ENCODE measurements around the gene KIF13A. TPM values are rescaled to one million over a fixed set of nuclear protein-coding genes. Genes with fewer than 3 reads are reported as not detected.

Gene KIF13A
- total RNA-seq, 1 donor from 2014 or later, result 38.4 TPM

- H3K36me3 Mint-ChIP-seq (ENCODE audit: low read depth, unreplicated experiment), result peaks cover 2% of the 10 kb centered on the region
- H3K27me3 Mint-ChIP-seq (ENCODE audit: low read depth, unreplicated experiment), result no peaks in the 10 kb centered on the region
- no peaks in the 10 kb centered on the region for H3K36me3 ChIP-seq (ENCODE audit: insufficient read depth, low read length)
- H3K27ac Mint-ChIP-seq (ENCODE audit: unreplicated experiment), result no peak overlapping the region
- no peaks in the 10 kb centered on the region for H3K27me3 ChIP-seq (ENCODE audit: insufficient read depth, low read length)
- no peak overlapping the region for H3K4me3 Mint-ChIP-seq (ENCODE audit: unreplicated experiment)
- no peak overlapping the region for H3K27ac ChIP-seq (ENCODE audit: low read depth, low read length)
- no peak overlapping the region for H3K9ac ChIP-seq (ENCODE audit: low read length)
- TF ChIP-seq, protein P1, sequence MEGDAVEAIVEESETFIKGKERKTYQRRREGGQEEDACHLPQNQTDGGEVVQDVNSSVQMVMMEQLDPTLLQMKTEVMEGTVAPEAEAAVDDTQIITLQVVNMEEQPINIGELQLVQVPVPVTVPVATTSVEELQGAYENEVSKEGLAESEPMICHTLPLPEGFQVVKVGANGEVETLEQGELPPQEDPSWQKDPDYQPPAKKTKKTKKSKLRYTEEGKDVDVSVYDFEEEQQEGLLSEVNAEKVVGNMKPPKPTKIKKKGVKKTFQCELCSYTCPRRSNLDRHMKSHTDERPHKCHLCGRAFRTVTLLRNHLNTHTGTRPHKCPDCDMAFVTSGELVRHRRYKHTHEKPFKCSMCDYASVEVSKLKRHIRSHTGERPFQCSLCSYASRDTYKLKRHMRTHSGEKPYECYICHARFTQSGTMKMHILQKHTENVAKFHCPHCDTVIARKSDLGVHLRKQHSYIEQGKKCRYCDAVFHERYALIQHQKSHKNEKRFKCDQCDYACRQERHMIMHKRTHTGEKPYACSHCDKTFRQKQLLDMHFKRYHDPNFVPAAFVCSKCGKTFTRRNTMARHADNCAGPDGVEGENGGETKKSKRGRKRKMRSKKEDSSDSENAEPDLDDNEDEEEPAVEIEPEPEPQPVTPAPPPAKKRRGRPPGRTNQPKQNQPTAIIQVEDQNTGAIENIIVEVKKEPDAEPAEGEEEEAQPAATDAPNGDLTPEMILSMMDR (IDR thresholded peaks at IDR 0.05; ENCODE audit: insufficient read depth, low read depth, low read length), result no peak
- no peak for TF ChIP-seq EZH2 (IDR thresholded peaks at IDR 0.05; ENCODE audit: insufficient read depth, low read length)
- H4K20me1 ChIP-seq (ENCODE audit: insufficient read depth, low read length), result no peaks in the 10 kb centered on the region
- no peaks in the 10 kb centered on the region for H3K4me1 ChIP-seq (ENCODE audit: insufficient read depth, low read length)
- DNase-seq (ENCODE audit: low read depth) (no peak), FAIRE-seq (no peak)
- H3K4me2 ChIP-seq (ENCODE audit: low read length), result no peak overlapping the region
- no peak overlapping the region for H2AFZ ChIP-seq (ENCODE audit: low read depth, low read length)
- no peaks in the 10 kb centered on the region for H3K9me3 ChIP-seq (ENCODE audit: insufficient read depth, low read depth, low read length)
- no peaks in the 10 kb centered on the region for H3K4me1 Mint-ChIP-seq (ENCODE audit: low read depth, unreplicated experiment)
- H3K79me2 ChIP-seq (ENCODE audit: insufficient read depth, low read length), result no peaks in the 10 kb centered on the region
- no peak overlapping the region for H3K4me3 ChIP-seq (ENCODE audit: insufficient read depth, low read depth, low read length)
- H3K9me3 Mint-ChIP-seq (ENCODE audit: unreplicated experiment), result peaks cover 3% of the 10 kb centered on the region
Observed at GRCh38 chr6:17724341-17724740, 263.1 kb downstream of the KIF13A start.

- Histone ChIP-seq H3K4me2 (ENCODE audit: low read length) (no peak overlapping the region), H3K36me3 (ENCODE audit: insufficient read depth, low read length) (no peaks in the 10 kb centered on the region), H3K4me3 (ENCODE audit: insufficient read depth, low read depth, low read length) (no peak overlapping the region), H3K27me3 (ENCODE audit: insufficient read depth, low read length) (no peaks in the 10 kb centered on the region), H3K79me2 (ENCODE audit: insufficient read depth, low read length) (no peaks in the 10 kb centered on the region), H3K4me1 (ENCODE audit: insufficient read depth, low read length) (no peaks in the 10 kb centered on the region), H3K9me3 (ENCODE audit: insufficient read depth, low read depth, low read length) (no peaks in the 10 kb centered on the region), H4K20me1 (ENCODE audit: insufficient read depth, low read length) (no peaks in the 10 kb centered on the region), H3K9ac (ENCODE audit: low read length) (no peak overlapping the region), H3K27ac (ENCODE audit: low read depth, low read length) (no peak overlapping the region), H2AFZ (ENCODE audit: low read depth, low read length) (no peak overlapping the region)
- DNase-seq (ENCODE audit: low read depth) (no peak), FAIRE-seq (no peak)
- TF ChIP-seq, protein P1 (IDR thresholded peaks at IDR 0.05; ENCODE audit: insufficient read depth, low read depth, low read length), result no peak
- TF ChIP-seq EZH2 (IDR thresholded peaks at IDR 0.05; ENCODE audit: insufficient read depth, low read length), result no peak
- Mint-ChIP-seq H3K4me3 (ENCODE audit: unreplicated experiment) (no peak overlapping the region), H3K27ac (ENCODE audit: unreplicated experiment) (no peak overlapping the region), H3K27me3 (ENCODE audit: low read depth, unreplicated experiment) (no peaks in the 10 kb centered on the region), H3K4me1 (ENCODE audit: low read depth, unreplicated experiment) (no peaks in the 10 kb centered on the region), H3K36me3 (ENCODE audit: low read depth, unreplicated experiment) (no peaks in the 10 kb centered on the region), H3K9me3 (ENCODE audit: unreplicated experiment) (no peaks in the 10 kb centered on the region)
Observed at GRCh38 chr6:17721671-17722070, 265.8 kb downstream of the KIF13A start.

DNA sequence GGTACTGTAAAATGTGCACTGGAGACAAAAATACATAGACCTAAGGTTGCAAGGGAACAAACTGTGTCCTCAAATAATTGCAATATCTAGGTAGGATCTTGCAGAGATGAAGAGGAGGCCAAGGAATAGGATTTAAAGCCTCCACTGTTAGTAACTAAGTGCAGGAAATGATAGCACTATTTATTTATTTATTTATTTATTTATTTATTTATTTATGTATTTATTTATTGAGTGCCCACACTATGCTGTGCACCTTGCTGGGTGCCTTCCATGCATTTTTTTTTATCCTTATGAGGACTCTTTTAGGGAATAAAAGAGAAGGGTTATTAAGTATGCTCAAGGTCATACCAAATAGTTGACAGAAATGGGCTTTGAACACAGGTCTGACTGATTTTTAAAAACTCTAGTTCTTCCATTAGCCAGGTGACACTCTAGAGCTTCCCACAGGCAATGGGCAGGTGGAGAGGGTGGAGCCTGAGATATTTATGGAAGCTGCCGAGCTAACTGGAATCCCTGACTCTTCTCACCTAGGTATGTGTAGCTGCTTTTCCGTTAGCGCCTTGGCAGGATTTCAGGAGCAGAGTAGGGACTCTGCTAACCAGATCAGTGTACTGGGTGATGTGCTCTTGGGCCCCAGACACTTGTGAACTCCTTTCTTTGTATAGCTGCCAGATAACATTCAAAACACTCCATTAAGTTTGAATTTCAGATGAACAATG, 268.0 kb downstream of the KIF13A start:
- FAIRE-seq (no peak), DNase-seq (ENCODE audit: low read depth) (no peak)
- Histone ChIP-seq H3K36me3 (ENCODE audit: insufficient read depth, low read length) (no peaks in the 10 kb centered on the region), H4K20me1 (ENCODE audit: insufficient read depth, low read length) (no peaks in the 10 kb centered on the region), H3K4me3 (ENCODE audit: insufficient read depth, low read depth, low read length) (no peak overlapping the region), H3K27ac (ENCODE audit: low read depth, low read length) (no peak overlapping the region), H3K27me3 (ENCODE audit: insufficient read depth, low read length) (no peaks in the 10 kb centered on the region), H3K4me2 (ENCODE audit: low read length) (no peak overlapping the region), H2AFZ (ENCODE audit: low read depth, low read length) (no peak overlapping the region), H3K4me1 (ENCODE audit: insufficient read depth, low read length) (peaks cover 12% of the 10 kb centered on the region), H3K9ac (ENCODE audit: low read length) (no peak overlapping the region), H3K79me2 (ENCODE audit: insufficient read depth, low read length) (no peaks in the 10 kb centered on the region), H3K9me3 (ENCODE audit: insufficient read depth, low read depth, low read length) (no peaks in the 10 kb centered on the region)
- peaks cover 16% of the 10 kb centered on the region for H3K4me1 Mint-ChIP-seq (ENCODE audit: low read depth, unreplicated experiment)
- H3K27me3 Mint-ChIP-seq (ENCODE audit: low read depth, unreplicated experiment), result no peaks in the 10 kb centered on the region
- H3K9me3 Mint-ChIP-seq (ENCODE audit: unreplicated experiment), result no peaks in the 10 kb centered on the region
- H3K36me3 Mint-ChIP-seq (ENCODE audit: low read depth, unreplicated experiment), result no peaks in the 10 kb centered on the region
- H3K4me3 Mint-ChIP-seq (ENCODE audit: unreplicated experiment), result no peak overlapping the region
- no peak overlapping the region for H3K27ac Mint-ChIP-seq (ENCODE audit: unreplicated experiment)
- TF ChIP-seq, protein P1 (IDR thresholded peaks at IDR 0.05; ENCODE audit: insufficient read depth, low read depth, low read length), result no peak
- no peak for TF ChIP-seq EZH2 (IDR thresholded peaks at IDR 0.05; ENCODE audit: insufficient read depth, low read length)
